NB4 (cell line): ENCODE data around the gene EI24.

Experiments used
- POLR2A ChIP-seq: IDR thresholded peaks from 2 replicates; pipeline ENCODE4 v1.6.1; 2011; ENCODE audit warnings: mild to moderate bottlenecking; ENCODE audit not compliant: insufficient read length; ENCODE audit errors: extremely low read depth
- TF ChIP-seq, protein P1 (sequence below): IDR thresholded peaks from one replicate; pipeline ENCODE4 v1.5.1; 2012; ENCODE audit warnings: low read depth, low read length
- TF ChIP-seq, protein P2 (sequence below): IDR thresholded peaks from 2 replicates; pipeline ENCODE4 v1.6.1; 2011; ENCODE audit warnings: low read depth, low read length

DNA sequence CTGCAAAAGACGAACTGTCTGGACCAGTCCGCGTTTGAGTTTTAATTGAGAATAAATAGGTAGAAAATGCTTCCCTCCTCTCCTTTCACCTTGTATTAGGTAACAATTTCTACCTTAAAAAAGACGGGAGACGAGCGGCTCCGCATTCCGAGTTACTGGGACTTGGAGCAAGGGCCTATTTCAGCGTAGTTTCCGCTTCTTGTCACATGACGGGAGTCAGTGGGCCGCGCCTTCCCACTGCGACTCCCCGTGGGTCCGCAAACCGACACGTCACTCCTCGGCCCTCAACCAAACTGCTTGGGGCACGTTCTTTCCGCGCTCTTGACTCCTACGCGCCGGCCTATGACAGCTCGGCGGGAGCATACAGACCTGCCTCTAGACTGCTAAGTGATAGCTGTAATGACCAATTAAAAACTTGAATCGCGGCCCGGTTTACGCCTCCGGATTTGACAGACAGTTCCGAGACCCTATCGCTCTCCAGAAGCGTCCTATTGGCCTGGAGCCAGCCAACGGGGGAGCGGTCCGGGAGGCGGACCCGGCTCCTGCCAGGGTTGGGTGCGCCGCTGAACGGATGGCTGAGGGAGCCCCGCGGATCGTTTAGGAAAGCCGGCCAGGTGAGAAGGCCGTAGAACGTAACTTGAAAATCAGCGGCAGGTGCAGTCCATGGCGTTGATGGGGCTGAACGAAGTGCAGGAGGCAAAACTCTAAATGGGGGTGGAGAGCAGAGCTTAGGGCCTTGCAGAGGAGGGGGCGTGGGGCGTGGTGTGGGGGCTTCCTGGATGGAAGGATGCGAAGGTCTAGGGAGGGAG, 23.2 kb downstream of the EI24 start, which contains the start of gene STT3A:
- TF ChIP-seq POLR2A = peak; percentile 85
- TF ChIP-seq, protein P1, sequence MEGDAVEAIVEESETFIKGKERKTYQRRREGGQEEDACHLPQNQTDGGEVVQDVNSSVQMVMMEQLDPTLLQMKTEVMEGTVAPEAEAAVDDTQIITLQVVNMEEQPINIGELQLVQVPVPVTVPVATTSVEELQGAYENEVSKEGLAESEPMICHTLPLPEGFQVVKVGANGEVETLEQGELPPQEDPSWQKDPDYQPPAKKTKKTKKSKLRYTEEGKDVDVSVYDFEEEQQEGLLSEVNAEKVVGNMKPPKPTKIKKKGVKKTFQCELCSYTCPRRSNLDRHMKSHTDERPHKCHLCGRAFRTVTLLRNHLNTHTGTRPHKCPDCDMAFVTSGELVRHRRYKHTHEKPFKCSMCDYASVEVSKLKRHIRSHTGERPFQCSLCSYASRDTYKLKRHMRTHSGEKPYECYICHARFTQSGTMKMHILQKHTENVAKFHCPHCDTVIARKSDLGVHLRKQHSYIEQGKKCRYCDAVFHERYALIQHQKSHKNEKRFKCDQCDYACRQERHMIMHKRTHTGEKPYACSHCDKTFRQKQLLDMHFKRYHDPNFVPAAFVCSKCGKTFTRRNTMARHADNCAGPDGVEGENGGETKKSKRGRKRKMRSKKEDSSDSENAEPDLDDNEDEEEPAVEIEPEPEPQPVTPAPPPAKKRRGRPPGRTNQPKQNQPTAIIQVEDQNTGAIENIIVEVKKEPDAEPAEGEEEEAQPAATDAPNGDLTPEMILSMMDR = no peak
- TF ChIP-seq, protein P2, sequence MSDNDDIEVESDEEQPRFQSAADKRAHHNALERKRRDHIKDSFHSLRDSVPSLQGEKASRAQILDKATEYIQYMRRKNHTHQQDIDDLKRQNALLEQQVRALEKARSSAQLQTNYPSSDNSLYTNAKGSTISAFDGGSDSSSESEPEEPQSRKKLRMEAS = peak; percentile 96
